Measurements from ENCODE around the gene ARHGEF3. TPM values are rescaled to one million over a fixed set of nuclear protein-coding genes. Genes with fewer than 3 reads are reported as not detected.
A peak's percentile ranks its signal among the peaks of the same experiment; 100 is the strongest.
"Not testable (repeated sequence)": the region's sequence is repeated elsewhere in the genome, so short reads cannot be mapped to it uniquely, and the experiment has no call there.

ARHGEF3 gene
- total RNA-seq, 1 donor from 2014 or later, result 12.1 TPM

GRCh38 chr3:56720849-56721248 lies 80.9 kb downstream of the ARHGEF3 start:
- no peak for DNase-seq

GRCh38 chr3:56718809-56719208 lies 82.9 kb downstream of the ARHGEF3 start:
- DNase-seq, result not testable (repeated sequence)

- DNase-seq, result no peak
These were observed 90.4 kb downstream of the ARHGEF3 start for GRCh38 chr3:56711344-56711743.

GRCh38 chr3:56707412-56707811 lies 94.3 kb downstream of the ARHGEF3 start:
- not testable (repeated sequence) for DNase-seq

- no peak for DNase-seq
These were observed 95.1 kb downstream of the ARHGEF3 start for GRCh38 chr3:56706629-56707028.

- no peak for DNase-seq
These were observed 97.0 kb downstream of the ARHGEF3 start for GRCh38 chr3:56704706-56705105.

- peak; percentile 85 for DNase-seq
These were observed 99.0 kb downstream of the ARHGEF3 start for GRCh38 chr3:56702490-56703315.

- DNase-seq, result no peak
These were observed 101.6 kb downstream of the ARHGEF3 start for GRCh38 chr3:56700151-56700550.

- no peak for DNase-seq
These were observed 106.7 kb downstream of the ARHGEF3 start for GRCh38 chr3:56694867-56695683.

GRCh38 chr3:56693750-56694149 lies 108.0 kb downstream of the ARHGEF3 start:
- peak; percentile 42 for DNase-seq

GRCh38 chr3:56692520-56693433 lies 109.0 kb downstream of the ARHGEF3 start:
- not testable (repeated sequence) for DNase-seq

GRCh38 chr3:56692001-56692365 lies 109.8 kb downstream of the ARHGEF3 start:
- not testable (repeated sequence) for DNase-seq

- DNase-seq, result no peak
These were observed 110.4 kb downstream of the ARHGEF3 start for GRCh38 chr3:56691165-56692000.

GRCh38 chr3:56689303-56689702 lies 112.4 kb downstream of the ARHGEF3 start:
- DNase-seq, result no peak

GRCh38 chr3:56688191-56688590 lies 113.6 kb downstream of the ARHGEF3 start:
- DNase-seq, result no peak

- DNase-seq, result no peak
These were observed 117.7 kb downstream of the ARHGEF3 start for GRCh38 chr3:56684029-56684428.

- peak; percentile 88 for DNase-seq
These were observed 118.5 kb downstream of the ARHGEF3 start, which contains the start of gene TASOR for GRCh38 chr3:56683122-56683817. Gene TASOR (minus strand): TSS chr3:56683265. CDS start chr3:56683006, 259 bp downstream.

GRCh38 chr3:56682462-56683121 lies 119.2 kb downstream of the ARHGEF3 start:
- peak; percentile 79 for DNase-seq

- no peak for DNase-seq
These were observed 119.7 kb downstream of the ARHGEF3 start for GRCh38 chr3:56681984-56682461.

GRCh38 chr3:56680054-56680580 lies 121.6 kb downstream of the ARHGEF3 start:
- DNase-seq, result no peak

All from dermis blood vessel endothelial cell (primary cell).